Stimulated activated CD8-positive, alpha-beta memory T cell treated with anti-CD3 and anti-CD28 coated beads, Interleukin-12 subunit alpha, Interleukin-12 subunit beta, amount 100 ng/mL, for 24 hours (primary cell): ENCODE measurements around the gene MAGEA1.
"Not testable (repeated sequence)": the region's sequence is repeated elsewhere in the genome, so short reads cannot be mapped to it uniquely, and the experiment has no call there.

Experiments
- DNase-seq: peaks from one replicate; pipeline ENCODE4 v3.0.0-alpha.2; 2020; ENCODE audit errors: extremely low read depth

Gene MAGEA1, protein sequence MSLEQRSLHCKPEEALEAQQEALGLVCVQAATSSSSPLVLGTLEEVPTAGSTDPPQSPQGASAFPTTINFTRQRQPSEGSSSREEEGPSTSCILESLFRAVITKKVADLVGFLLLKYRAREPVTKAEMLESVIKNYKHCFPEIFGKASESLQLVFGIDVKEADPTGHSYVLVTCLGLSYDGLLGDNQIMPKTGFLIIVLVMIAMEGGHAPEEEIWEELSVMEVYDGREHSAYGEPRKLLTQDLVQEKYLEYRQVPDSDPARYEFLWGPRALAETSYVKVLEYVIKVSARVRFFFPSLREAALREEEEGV

DNA sequence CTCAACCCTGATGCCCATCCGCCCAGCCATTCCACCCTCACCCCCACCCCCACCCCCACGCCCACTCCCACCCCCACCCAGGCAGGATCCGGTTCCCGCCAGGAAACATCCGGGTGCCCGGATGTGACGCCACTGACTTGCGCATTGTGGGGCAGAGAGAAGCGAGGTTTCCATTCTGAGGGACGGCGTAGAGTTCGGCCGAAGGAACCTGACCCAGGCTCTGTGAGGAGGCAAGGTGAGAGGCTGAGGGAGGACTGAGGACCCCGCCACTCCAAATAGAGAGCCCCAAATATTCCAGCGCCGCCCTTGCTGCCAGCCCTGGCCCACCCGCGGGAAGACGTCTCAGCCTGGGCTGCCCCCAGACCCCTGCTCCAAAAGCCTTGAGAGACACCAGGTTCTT is at the start of gene MAGEA1:
Gene MAGEA1, plus strand, starts transcription at position 154 of the 400 bp plus-strand sequence. CDS start 3,106 bp downstream, outside the sequence.
- DNase-seq: no peak

GRCh38 chrX:153132924-153133323 is 46.2 kb upstream of the MAGEA1 start:
- not testable (repeated sequence) for DNase-seq

DNA sequence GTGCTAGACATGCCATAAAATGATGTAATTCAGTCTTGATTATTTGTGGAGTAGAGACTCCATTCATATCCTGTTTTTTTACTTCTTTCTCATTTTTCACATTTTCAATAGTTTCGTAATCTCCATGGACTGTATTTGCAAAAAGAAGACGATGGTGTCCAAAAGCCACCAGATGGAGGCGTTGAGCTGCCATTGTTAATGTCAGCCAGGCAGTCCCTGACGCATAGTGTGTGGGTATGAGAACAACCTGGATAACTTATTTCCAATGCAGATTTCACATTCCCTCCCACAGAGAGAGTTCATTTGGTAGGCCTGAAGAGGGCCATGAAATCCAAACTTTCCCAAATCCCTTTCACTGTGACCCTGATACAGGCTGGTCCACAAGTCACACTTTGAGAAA is 40.0 kb upstream of the MAGEA1 start:
- not testable (repeated sequence) for DNase-seq

GRCh38 chrX:153146288-153146687 is 32.8 kb upstream of the MAGEA1 start:
- not testable (repeated sequence) for DNase-seq

- DNase-seq: no peak
Measured at GRCh38 chrX:153153516-153153915, 25.6 kb upstream of the MAGEA1 start.

DNA sequence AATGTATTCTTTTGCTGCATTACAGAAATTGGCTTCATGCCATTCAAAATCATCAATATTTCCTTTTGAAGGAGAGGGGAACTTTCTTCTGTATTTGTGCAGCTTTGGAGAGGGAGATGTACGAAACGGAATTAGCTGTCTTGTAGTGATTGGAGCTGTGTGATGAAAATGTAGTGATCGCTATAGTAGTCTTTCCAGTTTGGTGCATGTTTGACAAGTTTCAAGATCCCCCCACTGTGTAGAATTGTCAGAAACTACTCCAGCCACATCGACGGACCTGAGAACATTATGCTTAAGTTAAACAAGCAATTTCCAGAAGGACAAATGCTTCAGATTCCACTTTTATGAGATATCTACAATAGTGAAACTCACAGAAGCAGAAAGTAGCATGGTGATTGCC is 21.6 kb upstream of the MAGEA1 start:
- DNase-seq: no peak

DNA sequence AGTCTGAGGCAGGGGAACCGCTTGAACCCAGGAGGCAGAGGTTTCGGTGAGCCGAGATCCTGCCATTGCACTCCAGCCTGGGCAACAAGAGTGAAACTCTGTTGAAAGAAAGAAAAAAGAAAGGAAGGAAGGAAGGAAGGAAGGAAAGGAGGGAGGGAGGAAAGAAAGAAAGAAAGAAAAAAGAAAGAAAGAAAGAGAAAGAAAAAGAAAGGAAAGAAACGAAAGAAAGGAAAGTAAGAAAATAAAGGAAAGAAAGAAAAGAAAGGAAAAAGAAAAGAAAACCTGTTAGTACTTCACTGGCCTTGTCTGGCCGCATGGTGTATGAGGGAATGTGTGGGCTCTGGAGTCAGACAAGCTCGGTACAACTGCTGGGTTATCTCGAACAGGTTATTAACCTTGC is 20.8 kb upstream of the MAGEA1 start:
- DNase-seq: no peak

DNA sequence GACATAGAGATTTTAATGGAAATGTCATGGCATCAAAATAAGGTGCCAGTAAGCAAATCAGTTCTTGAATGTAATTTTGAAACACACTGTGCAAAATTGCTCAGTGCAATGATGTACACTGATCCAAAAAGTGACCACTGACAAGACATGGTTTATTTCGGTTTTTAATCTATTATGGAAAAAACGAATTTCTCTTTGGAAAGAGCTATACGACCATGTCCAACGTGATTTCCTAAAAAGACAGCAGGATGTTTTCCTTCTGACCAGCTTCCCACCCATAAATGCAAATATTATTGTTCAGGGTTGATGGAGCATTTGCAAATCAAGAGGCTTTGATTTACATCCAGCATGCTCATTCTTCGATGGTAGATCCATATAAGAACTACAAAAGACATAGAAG is 17.1 kb upstream of the MAGEA1 start:
- DNase-seq: no peak

DNA sequence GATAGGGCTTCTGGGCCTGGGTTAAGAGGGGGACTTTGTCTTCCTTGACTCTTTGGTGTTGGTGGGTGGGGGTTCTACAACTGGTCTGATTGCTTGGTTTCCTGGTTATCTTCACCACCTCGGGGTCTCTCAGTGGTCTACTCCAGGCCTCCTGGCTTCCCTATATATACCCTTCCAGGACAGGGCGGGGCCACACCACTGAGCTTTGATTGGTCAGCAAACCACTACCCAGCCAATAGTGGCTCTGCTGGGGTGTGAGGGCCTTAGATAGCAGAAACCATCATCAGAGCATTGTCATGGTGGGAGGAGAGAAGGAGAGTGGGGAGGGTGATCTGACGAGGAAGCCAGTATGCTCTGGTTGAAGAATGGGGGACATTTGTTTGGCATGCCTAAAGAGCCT is 14.4 kb upstream of the MAGEA1 start:
- DNase-seq: no peak

DNA sequence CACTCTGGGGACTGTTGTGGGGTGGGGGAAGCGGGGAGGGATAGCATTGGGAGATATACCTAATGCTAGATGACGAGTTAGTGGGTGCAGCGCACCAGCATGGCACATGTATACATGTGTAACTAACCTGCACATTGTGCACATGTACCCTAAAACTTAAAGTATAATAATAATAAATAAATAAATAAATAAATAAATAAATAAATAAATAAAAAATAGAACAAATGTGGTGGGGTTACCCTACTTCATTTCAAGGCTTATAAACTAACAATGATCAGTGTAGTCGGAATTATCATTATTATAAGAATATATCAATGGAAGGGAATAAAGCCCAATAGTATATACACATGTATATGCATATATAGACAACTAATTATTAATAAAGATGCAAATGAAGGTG is 10.7 kb upstream of the MAGEA1 start:
- not testable (repeated sequence) for DNase-seq

GRCh38 chrX:153181822-153182221 is 2.7 kb downstream of the MAGEA1 start:
- no peak for DNase-seq

DNA sequence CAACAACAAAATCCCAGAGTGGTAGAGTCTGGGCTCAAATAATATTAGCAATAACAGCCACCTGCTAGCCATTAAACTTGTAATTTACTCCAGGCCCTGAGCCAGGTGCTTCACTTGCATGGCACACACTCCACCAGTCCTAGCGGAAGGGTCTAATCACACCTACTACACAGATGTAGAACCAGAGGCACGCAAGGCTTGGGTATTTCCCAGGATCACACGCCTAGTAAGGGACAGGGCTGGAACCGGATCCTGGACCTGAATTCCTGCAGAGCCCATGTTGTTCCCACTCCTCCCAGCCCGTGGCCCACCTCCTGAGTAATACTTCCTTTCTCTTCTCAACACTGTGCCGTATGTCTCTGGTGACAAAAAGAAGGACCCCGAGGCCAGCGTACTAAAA is 5.7 kb downstream of the MAGEA1 start:
- no peak for DNase-seq

- no peak for DNase-seq
Measured at GRCh38 chrX:153190381-153190780, 11.3 kb downstream of the MAGEA1 start.

- no peak for DNase-seq
Measured at GRCh38 chrX:153200462-153200861, 21.4 kb downstream of the MAGEA1 start.

GRCh38 chrX:153206425-153207046 is 27.5 kb downstream of the MAGEA1 start:
- no peak for DNase-seq

- DNase-seq: no peak
Measured at GRCh38 chrX:153209347-153209746, 30.3 kb downstream of the MAGEA1 start.

DNA sequence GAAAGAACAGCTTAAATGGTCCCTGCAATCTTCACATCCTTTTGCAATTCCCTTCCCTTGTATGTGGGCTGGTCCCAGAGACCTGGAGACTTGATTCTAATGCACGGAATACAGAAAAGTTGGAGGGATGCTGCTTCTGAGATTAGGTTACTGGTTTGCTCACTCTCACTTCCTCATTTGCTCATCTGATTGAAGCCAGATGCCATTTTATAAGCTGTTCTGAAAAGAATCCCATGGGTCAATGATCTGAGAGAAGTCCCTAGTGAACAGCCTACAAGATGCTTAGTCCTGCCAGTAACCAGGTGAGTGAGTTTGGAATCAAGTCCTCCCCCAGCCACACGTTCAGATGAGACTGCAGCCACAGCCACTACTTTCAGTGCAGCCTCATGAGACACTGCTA is 35.9 kb downstream of the MAGEA1 start:
- no peak for DNase-seq

GRCh38 chrX:153216926-153217325 is 37.8 kb downstream of the MAGEA1 start:
- no peak for DNase-seq

- no peak for DNase-seq
Measured at GRCh38 chrX:153225438-153226098, 46.5 kb downstream of the MAGEA1 start.

- DNase-seq: no peak
Measured at GRCh38 chrX:153226344-153227185, 47.5 kb downstream of the MAGEA1 start.
